OCI-M2 (cell line): Measurements from ENCODE around the gene DSCAML1.

Experiments used
- DNase-seq: peaks from one replicate; lab custom pipeline; 2025; ENCODE audit not compliant: unreplicated experiment; lab: John Stamatoyannopoulos, UW

DSCAML1 gene

DNA sequence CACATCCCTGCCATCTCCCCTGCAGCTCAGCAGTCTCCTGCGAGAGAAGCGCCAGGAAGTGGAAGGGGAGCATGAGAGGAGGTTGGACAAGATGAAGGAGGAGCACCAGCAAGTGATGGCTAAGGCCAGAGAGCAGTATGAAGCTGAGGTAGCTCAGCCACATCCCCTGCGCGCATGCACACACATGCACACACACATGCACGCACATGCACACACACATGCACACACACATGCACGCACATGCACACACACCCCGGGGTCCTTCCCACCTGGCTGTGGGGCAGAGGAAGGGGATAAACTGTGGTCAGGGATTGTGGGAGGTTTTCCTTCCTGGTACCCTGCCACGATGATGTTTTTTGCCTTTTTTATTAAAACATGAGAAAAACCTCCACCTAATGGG lies 404.0 kb downstream of the DSCAML1 start:
- no peak for DNase-seq

DNA sequence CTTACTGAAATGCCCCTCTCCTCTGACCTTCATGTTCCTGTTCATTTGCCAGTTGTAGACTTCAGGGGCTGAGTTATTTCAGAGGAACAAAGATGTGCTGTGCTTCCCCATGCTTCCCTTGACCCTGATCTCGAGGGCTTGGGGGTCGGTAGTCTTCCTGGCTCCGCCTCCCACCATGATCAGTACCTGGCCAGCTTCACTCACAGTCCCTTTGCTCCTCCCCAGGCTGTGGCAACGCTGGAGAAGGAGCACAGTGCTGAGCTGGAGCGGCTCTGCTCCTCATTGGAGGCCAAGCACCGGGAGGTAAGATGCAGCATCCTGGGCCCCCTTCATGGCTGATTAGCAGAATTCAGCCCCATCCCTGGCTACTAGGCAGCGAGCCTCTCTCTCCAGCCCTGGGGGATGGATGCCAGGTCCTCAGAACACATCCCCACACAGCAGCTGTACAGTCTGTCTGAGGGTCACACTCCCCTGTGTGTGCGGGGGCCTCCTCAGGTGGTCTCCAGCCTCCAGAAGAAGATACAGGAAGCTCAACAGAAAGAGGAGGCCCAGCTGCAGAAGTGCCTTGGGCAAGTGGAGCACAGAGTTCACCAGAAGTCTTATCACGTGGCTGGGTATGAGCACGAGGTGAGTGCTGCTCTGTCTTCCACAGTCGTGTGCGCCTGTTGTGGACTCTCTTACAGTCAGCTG lies 404.9 kb downstream of the DSCAML1 start:
- no peak for DNase-seq

DNA sequence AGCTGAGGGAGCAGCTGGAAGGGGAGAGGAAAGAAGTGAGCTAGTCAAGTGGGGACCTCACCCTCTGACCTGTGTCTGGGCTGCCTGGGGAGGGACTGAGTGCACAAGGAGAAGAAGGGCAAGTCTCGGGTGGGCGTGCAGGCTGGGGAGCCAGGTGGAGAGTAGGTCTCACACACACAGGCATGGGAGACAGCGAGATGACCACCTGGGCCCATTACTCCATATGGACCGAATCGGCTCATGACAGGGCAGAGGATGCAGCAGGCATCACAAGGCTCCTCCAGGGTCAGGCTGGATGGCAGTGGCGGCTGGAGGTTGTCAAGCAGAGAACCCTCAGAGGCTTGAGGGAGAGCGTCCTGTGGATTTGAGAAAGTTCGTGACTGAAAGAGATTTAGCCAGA lies 405.8 kb downstream of the DSCAML1 start:
- no peak for DNase-seq

DNA sequence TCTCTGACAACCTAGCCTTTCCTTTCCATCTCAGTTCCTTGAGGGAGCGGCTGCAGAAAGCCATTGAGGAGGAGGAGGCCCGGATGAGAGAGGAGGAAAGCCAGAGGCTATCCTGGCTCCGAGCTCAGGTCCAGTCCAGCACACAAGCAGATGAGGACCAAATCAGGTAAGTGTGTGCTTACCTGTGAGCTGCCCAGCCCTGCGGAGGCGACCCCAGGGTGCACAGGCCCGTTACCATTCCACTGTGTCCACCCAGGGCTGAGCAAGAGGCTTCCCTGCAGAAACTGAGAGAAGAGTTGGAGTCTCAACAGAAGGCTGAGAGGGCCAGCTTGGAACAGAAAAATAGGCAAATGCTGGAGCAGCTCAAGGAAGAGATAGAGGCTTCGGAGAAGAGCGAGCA lies 406.3 kb downstream of the DSCAML1 start:
- no peak for DNase-seq

DNA sequence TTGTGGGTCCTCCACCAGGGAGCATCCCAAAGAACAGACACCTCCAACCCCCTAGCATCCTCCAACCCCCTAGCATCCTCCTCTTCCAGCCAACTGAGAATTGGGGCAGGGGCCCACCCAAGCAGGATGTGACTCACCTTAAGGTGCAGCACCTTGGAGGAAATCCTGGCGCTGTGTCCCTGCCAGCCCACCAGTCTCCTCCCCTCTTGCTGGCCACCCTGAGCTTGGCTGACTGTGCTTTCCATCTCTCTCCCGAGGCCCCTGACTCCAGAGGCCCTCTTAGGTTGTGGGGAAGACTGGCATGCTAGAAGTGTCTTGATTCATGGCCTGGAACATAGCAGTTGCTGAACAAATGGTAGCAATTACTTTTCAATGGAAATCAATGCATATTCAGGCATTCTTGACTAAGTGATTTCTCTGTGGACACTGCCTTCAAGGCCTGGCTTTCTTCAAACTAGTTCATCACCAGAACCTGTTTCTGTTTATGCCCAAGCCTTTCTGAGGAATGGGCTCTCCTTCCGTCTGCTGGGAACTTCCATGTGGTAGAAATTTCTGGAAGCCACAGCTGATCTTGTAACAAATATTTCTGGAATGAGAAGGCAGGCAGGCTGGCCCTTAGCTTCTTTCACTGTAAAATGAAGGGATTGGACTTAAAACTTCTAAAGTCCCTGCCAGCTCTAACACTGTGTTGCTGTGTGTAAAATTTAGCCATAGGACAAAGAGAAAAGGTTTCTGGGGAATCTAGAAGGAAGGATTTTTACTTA lies 408.8 kb downstream of the DSCAML1 start:
- no peak for DNase-seq

DNA sequence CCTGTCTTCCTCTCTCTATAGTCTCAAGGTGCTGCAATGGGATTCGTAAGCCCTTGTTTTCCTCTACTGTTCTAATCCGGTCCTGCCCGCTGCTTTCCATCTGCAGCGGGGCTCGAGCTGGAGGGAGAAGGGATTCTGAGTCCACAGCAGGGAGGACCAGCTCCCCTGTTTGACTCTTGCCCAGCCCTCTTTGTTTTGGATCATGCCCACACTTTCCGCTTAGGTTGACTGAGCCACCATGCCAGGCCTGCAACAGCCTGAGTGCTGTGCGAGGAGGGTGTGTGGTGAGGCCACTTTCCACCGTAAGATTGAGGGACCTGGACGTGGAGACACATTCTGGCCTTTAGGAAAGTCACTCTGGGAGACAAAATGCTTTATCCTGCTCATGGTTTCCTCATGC lies 411.1 kb downstream of the DSCAML1 start:
- DNase-seq = no peak

DNA sequence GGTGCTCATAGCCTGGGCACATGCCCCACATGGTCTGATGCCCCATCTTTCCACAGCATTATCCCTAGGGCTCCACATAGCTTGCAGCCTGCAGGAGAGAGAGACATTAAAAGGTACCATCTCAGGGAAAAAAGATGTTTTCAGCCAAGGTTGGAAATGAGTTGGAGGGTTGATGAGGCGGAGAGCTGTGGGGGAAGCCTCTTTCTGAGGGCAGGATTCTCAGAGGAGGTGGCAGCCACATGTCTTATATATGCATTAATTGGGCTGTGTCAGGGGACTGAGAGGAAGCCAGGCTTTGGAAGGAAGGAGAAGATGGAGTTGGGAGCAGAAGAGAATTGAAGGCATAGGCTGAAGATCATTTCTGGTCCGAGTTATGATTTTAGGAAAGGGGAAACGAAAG lies 411.5 kb downstream of the DSCAML1 start:
- no peak for DNase-seq

DNA sequence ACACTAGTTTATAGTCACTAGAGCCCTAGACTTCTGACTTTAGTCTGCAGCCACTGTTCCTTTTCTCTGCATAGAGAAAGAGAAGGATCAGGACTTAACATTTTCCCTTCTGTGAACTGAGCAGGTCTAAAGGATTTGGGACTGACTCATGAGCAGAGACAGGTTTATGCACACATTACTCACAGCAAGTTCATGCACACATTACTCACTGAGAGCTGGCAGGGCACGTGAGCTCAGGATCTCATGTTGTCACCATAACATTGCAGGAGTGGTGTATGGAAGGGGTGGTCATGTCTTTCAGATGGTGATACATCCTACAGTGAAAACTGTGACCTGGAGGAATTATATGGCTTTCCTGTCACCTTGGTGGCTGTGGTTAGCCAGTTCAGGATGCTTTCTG lies 413.0 kb downstream of the DSCAML1 start:
- DNase-seq = no peak

DNA sequence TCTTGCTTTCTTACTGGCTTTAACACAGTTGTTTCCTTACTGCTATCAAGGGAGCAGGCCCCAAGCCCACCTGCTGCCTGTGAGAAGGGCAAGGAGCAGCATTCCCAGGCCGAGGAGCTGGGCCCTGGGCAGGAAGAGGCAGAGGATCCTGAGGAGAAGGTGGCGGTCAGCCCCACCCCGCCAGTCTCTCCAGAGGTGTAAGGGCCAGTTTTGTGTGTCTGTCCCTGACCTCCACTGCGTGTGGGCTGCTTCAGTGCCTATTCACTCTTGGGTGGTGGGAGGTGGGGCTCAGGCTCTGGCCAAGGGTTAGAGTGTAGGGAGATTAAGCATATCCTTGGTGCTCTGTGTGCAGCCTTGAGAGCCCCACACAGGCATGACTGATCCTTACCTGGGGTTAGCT lies 414.3 kb downstream of the DSCAML1 start:
- DNase-seq = no peak

DNA sequence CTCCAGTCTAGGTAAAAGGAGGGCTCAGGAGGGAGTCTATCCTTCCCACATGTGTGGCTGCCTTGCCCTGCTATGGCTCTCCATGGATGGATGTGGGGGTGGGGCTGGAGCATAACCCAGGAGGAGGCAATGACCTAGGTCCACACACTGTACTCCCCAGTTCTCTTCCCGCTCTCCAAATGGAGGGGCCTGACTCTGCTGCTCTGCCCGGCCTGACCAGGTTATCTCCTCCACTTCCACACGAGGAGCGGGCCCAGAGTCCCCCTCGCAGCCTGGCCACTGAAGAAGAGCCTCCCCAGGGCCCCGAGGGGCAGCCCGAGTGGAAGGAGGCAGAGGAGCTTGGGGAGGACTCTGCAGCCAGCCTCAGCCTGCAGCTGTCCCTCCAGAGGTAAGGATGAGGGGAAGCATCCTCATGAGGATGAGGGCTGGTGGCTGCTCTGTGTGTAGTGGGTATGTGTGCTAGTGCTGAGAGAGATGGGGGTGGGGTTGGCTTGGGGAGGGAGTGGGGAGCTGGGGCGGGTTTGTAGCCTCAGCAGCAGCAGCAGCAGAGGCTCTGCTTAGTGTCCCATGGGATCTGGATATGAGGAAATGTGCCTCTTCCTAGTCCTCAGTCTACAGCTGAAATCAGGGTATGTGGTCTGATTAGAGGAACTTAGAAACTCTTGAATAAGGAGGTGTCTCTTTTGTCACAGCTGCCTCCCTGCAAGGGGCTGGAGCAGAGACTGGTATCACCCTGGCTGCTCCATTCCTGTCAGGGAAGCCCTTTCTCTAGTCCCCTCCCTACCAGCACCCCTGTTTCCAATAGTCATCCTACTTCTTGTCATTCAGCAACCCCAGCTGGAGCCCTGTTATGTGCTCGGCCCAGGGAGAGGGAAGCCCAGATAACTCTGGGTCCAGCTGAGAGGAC lies 415.3 kb downstream of the DSCAML1 start:
- DNase-seq = no peak

DNA sequence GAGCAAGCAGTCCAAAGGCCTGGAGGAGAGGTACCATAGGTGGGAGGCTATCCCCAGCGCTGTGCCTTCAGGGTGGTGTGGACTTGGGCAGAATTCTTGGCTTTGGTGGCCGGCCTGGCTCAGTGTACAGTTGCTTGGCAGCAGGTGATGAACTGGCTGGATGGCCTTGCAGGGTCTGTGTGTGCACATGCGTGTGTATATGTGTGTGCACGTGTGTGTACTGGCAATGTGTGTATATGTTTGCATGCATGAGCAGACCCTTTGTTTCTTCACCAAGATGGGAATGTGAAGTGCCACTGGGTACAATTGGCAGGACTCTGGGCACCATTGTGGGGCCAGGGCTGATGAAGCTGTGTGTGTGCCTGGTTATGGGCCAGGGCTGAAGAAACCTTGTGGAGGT lies 416.3 kb downstream of the DSCAML1 start:
- DNase-seq = no peak

DNA sequence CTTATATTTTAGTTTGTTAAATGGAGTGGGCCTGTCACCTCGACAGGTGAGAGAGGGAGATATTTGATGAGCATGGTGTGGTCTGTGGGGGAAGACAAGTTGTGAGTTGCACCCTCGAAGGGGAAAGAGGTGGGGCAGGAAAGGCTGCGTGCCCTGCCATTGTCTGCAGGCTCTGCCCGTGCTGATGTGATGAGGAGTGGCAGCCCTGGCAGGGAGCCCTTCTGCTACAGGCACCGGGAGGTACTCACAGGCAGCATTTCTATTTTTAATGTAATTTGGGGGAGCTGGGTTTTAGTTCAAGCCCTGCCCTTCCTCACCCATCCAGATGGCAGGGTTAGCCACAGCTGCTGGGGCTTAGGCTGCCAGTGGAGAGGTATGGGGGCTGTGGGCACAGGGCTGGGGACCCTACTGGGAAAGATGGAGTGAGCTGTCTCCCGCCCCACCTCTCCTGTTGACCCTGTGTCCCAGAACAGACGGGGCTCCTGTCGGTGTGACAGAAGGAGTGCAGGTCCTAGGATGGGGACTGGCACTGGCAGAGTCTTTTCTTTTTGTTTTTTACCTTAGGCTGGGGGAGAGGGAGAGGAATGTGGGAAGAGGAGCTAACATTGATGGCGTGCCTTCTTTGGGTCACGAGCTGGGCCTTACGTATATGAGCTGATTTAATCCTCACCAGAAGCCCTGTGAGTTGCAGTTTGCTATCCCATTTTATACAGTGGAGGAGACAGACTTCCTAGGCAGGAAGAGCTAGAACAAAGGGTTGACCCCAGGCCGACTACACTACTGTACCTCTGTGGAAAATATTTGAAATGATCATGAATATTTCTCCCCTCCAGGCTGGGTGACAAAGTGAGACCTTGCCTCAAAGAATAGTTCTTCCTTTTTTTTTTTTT lies 417.8 kb downstream of the DSCAML1 start:
- DNase-seq = no peak
